ENCODE data around the gene ZSWIM6. TPM values are rescaled to one million over a fixed set of nuclear protein-coding genes. Genes with fewer than 3 reads are reported as not detected.
A peak's percentile ranks its signal among the peaks of the same experiment; 100 is the strongest.

The ZSWIM6 gene
- total RNA-seq, 1 donor = 6.9 TPM

DNA sequence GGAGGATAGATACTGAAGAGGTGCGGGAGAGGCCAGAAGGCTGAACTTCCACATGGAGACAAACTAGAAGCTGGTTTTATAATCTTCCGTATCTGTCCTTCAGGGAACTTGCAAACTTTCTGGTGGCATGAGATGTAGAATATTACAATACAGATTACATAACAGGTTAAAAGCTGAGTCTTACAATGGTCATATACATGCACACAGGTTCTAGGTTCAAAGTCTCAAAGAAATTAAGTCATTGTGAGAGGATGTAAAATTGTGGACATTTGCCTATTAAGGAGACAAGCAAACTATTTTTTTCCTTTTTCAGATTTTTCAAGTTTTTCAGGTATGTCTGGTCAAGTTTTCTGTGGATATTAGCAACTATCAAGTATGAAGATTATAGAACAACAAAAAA lies 10.4 kb upstream of the ZSWIM6 start:
- TF ChIP-seq, protein P1, sequence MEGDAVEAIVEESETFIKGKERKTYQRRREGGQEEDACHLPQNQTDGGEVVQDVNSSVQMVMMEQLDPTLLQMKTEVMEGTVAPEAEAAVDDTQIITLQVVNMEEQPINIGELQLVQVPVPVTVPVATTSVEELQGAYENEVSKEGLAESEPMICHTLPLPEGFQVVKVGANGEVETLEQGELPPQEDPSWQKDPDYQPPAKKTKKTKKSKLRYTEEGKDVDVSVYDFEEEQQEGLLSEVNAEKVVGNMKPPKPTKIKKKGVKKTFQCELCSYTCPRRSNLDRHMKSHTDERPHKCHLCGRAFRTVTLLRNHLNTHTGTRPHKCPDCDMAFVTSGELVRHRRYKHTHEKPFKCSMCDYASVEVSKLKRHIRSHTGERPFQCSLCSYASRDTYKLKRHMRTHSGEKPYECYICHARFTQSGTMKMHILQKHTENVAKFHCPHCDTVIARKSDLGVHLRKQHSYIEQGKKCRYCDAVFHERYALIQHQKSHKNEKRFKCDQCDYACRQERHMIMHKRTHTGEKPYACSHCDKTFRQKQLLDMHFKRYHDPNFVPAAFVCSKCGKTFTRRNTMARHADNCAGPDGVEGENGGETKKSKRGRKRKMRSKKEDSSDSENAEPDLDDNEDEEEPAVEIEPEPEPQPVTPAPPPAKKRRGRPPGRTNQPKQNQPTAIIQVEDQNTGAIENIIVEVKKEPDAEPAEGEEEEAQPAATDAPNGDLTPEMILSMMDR (IDR thresholded peaks at IDR 0.05; ENCODE audit: insufficient read depth, low read length) = no peak
- H3K4me3 ChIP-seq (ENCODE audit: low read depth, low read length) = no peak overlapping the region
- DNase-seq (ENCODE audit: low read depth) = no peak

DNA sequence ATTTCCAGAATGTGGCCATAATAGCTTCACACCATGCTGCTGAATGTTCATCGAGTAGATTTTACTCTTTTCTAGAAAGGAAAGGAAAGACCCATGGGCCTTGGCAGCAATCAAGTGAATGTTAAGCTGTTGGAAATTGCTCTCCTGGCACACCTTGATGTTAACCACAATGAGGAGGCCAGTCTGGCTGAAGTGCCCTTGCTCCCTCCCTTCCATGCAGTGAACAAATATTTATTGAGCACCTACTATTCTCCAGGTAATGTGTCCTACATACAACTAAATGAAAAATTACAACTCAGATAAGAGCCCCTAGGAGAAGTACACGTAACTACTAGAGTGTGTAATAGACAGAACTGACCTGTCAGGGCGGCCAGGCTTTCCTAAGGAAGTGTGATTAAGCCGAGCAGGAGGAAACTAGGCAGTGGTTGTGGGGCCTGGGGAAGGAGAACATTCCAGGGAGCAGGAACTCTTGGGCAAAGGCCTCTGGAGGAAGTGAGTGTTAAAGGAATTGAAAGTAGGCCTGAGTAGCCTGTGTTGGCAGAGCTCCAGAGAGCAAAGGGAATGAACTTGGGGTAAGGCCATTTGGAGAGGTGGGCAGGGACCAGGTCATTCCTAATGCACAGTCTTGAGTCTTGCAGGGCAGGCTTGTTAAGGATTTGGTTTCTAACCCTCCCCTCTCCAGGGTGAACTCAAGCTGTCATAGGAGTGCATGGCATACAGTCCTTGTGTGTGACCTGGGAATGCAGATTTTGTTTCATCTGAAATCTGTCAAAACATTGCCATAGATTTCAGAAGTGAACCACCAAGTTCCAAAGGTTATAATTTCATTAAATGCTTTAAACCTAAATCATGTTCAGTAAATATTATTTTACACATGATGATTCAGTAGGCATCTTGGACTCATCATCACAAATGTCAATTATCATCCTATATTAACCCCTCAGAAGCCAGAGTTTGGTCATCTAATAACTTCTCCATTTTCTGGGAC lies 9.0 kb upstream of the ZSWIM6 start:
- DNase-seq (ENCODE audit: low read depth) = peak; percentile 50
- no peak overlapping the region for H3K4me3 ChIP-seq (ENCODE audit: low read depth, low read length)
- TF ChIP-seq, protein P1 (IDR thresholded peaks at IDR 0.05; ENCODE audit: insufficient read depth, low read length) = no peak

DNA sequence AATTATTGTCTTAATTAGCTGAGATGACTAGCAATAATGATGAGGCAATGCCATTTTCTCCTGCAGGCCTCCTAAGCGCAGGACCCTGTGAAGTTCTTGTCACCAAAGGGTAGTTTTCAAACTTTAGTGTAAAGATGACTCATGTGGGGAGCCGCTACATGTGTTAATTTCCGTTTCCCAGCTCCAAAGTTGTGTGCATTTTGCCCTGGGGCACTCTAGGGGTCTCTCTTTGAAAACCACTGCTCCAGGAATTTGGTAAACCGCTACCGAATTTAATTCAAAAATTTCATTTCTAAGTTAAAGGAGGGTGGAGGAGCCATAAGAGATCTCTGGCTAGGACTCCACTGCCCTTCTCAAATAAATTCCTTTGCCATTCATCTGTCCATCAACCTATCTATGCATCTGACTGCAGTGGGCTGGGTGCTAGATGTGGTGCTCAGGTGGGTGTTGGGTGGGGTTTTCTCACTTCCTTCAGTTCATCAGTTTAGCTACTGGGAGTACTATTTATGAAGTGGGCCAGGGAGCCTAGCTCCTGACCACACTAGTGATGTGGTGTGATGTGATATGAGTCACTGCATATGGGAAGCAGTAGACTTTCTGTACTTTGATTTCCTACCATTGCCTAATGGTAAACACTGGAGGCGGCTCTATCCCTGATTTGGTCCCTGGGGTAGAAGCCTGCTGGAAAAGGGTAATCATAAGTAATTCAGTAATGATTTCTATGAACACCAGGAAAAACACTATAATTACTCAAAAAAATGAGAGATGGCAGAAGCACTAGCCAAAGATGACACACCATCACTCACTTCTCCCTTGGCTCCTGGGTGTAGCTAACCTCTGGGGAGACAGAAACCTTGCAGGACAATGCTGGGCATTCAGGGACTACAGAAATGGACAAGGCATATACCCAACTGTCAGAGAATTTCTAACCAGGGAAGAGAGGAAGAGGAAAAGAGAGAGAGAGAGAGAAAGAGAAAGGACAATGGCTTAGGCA lies 4.0 kb upstream of the ZSWIM6 start:
- peak; percentile 86 for DNase-seq (ENCODE audit: low read depth)
- TF ChIP-seq, protein P1 (IDR thresholded peaks at IDR 0.05; ENCODE audit: insufficient read depth, low read length) = no peak
- no peak overlapping the region for H3K4me3 ChIP-seq (ENCODE audit: low read depth, low read length)

DNA sequence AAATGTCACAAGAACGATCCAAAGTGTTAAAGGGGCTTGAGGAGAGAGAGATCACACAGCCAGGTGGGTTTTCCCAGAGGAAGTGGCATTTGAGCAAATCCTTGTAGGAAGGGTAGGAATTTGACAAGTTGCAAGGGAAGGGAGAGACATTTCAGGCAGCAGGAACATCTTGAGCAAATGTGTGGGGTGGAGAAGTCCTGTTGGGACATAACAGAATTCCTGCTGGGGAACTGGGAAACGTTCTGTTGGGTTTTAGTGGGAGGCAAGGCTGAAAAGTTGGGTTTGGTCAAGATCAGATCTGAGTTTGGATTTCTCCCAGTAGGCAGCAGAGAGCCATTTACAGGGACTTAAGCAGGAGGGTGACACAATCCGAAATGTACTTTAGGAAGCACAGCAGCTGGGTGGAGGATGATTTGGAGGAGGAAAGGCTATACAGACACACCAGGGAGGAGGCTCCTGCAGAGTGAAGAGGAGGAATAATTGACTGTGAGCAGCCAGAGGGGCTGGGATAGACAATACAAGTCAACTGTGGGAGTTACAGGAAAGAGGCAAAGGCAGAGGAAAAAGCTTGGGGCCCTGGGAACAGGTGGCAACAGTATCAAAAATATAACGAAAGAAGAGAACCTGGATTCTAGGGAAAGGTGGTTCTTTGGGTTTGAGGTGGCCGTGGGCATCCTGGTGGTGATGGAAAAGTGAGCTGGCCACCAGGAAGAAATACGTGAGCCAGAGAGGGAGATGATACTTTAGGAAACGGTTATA lies 3.1 kb upstream of the ZSWIM6 start:
- H3K4me3 ChIP-seq (ENCODE audit: low read depth, low read length) = no peak overlapping the region
- TF ChIP-seq, protein P1 (IDR thresholded peaks at IDR 0.05; ENCODE audit: insufficient read depth, low read length) = no peak
- DNase-seq (ENCODE audit: low read depth) = peak; percentile 31

DNA sequence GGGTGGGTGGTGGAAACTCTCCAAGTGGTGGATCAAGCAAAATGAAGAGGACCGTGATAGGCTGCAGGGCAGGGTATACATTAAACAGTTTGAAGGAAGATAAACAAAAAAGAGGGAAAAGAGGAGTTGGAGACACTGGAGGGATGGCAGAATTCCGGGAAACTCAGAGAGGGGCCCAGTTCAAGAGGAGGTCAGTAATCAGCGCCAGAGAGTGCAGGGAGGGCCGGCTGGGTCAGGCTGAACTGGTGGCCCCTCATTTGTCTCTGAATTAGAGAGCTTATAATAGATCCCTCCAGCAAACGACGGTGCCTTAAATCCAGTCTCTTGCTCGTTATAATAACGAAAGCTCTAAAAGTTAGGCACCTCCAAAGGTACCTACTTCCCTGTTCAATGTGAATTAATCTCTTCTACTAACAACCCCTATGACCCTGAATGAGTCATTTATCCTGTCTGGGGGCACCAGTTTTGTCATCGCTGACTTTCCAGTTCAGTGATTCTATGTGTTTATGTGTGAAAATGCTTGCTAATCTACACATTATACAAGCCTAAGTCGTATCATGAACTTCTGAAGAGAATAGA lies 2.4 kb upstream of the ZSWIM6 start:
- no peak for DNase-seq (ENCODE audit: low read depth)

More for the DNA sequence above, 2.4 kb upstream of the ZSWIM6 start:
- H3K4me3 ChIP-seq (ENCODE audit: low read depth, low read length) = peak overlapping the region; percentile 87
- TF ChIP-seq, protein P1 (IDR thresholded peaks at IDR 0.05; ENCODE audit: insufficient read depth, low read length) = no peak
